ENCODE results near the gene OR5I1.

- TF ChIP-seq, protein P1, sequence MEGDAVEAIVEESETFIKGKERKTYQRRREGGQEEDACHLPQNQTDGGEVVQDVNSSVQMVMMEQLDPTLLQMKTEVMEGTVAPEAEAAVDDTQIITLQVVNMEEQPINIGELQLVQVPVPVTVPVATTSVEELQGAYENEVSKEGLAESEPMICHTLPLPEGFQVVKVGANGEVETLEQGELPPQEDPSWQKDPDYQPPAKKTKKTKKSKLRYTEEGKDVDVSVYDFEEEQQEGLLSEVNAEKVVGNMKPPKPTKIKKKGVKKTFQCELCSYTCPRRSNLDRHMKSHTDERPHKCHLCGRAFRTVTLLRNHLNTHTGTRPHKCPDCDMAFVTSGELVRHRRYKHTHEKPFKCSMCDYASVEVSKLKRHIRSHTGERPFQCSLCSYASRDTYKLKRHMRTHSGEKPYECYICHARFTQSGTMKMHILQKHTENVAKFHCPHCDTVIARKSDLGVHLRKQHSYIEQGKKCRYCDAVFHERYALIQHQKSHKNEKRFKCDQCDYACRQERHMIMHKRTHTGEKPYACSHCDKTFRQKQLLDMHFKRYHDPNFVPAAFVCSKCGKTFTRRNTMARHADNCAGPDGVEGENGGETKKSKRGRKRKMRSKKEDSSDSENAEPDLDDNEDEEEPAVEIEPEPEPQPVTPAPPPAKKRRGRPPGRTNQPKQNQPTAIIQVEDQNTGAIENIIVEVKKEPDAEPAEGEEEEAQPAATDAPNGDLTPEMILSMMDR (IDR thresholded peaks at IDR 0.05) = no peak
- TF ChIP-seq EP300 (IDR thresholded peaks at IDR 0.05) = no peak
Observed at GRCh38 chr11:55936300-55936699, at the start of gene OR5I1.

All from tibial nerve (tissue), 4 donors.